HuH-7.5 (cell line): ENCODE data around the gene ARHGAP44.
"Not testable (repeated sequence)": the region's sequence is repeated elsewhere in the genome, so short reads cannot be mapped to it uniquely, and the experiment has no call there.

Experiments
- DNase-seq: peaks from one replicate; pipeline ENCODE4 v3.0.0; 2011; ENCODE audit warnings: low spot score

ARHGAP44 gene

GRCh38 chr17:12821376-12821940, 32.2 kb downstream of the ARHGAP44 start:
- DNase-seq: no peak

GRCh38 chr17:12826431-12826830, 37.1 kb downstream of the ARHGAP44 start:
- no peak for DNase-seq

GRCh38 chr17:12830777-12831247, 41.5 kb downstream of the ARHGAP44 start:
- DNase-seq: no peak

DNA sequence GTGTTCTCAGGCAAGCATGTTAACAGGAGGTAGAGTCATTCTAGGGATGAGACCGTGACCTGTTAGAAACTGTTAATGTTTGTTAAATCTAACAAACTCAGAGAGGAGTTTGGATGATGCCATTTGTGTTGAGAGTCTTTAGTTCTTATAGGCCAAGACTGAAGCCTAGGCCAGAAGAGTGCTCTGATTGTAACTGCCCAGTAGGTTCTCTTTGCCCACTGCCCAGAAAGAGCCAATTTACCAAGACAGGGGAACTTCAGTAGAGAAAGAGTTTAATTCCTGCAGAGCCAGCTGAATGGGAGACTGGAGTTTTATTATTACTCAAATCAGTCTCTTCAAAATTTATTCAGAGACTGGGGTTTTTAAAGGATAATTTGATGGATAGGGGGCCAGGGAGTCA, 42.5 kb downstream of the ARHGAP44 start:
- DNase-seq: no peak

GRCh38 chr17:12839042-12839441, 49.7 kb downstream of the ARHGAP44 start:
- DNase-seq: no peak

GRCh38 chr17:12842936-12843335, 53.6 kb downstream of the ARHGAP44 start:
- DNase-seq: no peak

DNA sequence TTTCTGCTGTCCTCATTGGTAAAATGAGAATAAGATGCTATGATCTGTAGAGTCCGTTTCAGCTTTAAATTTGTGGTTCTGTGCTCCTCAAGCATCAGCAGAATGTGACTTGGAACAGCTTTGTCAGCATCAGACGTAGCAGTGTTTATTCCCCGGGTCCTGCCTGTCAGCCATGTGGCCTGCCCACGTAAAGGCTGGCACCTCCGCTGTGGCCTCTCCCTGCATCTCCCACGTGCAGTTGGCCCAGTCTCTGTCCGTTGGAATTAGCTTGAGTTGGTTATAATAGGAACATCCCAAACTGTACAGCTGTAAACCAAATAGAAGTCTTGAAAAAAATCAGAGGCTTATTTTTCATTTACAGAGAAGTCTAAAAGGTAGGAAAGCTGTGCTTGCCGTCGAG, 61.7 kb downstream of the ARHGAP44 start:
- no peak for DNase-seq

DNA sequence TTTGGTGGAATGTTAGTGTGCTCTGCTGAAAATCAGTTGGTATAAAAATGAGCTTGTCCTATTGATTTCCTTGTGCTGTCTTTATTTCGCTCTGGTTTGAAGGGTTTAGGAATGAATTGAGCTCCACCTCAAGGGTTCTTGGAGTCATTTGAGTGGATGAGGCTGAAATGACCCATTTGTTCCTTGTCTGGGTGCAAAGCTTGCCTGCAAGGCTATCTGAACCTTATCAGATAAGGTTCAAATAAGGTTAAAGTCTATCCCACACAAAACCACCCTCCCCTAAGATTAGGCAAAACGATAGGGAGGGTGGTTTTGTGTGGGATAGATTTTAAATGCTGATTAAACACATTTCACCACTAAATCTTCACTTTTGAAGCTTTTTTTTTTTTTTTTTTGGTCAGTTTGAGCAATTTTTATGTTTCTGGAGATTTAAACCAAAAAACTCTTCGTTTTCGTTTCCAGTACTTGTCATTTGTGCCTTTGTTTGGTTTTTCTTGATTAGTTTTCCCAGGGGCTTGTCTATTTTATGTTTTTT, 62.7 kb downstream of the ARHGAP44 start:
- DNase-seq: no peak

DNA sequence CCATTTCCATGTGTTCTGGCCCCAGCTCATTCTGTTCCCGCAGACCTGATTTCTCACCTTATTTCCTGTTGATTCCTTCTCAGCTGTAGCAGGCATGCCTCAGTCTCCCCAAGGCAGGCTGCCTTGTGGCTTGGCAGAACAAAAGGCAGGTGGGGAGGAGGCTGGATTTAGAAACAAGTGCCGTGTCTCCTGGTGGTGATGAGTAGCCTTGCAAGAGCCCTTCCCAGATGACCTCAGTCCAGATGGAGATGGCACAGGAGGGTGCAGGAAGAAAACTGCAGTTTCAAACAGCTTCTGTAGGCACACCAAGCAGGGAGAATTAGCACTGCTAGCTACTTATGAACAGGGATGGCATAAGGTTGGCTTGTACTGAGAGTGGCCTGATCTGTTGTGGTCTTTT, 64.6 kb downstream of the ARHGAP44 start:
- no peak for DNase-seq

- no peak for DNase-seq
These were observed 67.1 kb downstream of the ARHGAP44 start for GRCh38 chr17:12856416-12856815.

DNA sequence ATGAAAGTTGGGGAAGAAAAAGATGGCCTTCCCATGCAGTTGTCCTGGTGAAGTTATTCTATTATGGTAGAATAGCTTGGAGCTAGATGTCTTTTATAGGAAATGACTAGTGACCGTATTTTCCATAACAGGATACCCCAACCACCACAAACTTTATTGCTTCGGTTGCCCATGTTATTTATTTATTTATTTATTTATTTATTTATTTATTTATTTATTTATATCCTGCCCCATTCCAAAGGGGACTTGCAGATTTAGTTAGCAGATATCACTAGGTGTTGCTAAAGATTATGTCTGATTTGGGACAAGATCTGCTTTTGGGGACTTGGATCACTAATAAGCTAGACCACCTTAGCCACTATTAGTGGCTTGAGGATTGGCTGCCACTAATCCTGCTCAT, 68.3 kb downstream of the ARHGAP44 start:
- no peak for DNase-seq

DNA sequence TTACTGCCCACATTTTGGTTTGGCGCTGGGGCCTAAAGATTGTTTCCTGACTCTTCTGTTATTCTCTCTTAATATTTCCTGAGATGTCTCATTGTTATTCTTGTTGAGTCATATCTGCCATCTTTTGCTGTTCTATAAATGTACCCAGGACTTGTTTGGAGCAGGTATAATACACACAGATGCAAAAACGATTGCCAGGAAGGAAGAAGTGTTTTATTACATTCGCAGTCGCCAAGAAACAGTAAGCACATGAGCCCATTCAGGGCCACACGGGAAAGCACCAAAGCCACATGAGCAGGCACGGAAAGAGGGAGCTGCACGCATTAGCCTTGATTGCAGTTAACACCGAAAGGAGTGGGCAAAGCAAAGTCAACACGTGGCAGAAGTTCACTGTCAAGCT, 70.2 kb downstream of the ARHGAP44 start:
- DNase-seq: no peak

DNA sequence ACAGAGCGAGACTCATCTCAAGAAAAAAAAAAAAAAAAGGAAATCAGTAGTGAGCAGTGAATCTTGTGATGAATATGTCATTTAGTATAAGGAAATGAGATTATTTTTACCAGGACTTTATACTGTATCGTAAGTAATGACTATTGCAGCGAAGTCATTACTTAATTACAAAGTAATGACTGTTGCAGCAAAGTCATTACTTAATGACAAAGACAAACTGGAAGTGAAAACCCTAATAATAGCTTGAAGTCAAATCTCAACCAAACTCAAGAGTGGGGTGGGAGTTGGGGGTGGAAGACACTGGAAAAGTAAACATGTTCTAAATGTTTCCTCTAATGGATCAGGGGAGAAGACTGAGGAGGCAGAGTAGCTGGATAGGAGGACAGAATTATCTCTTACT, 76.5 kb downstream of the ARHGAP44 start:
- DNase-seq: no peak

DNA sequence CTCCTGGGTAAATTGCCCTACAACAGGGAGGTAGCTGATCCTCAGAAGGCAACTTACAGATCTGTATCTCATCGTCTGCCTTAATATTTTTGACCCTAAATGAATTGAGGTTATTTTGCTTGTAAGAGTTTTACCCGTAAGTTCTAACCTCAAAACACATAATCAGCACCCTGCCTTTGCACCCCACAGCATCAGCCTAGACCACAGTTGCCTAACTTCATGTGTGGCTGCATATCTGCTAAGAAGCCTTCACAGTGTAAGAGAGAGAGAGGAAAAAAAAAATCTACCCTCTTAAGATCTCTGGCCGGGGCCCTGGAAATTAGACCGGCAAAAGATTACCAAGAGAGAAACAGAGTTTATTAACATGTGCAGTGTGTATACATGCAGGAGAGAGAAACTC, 76.9 kb downstream of the ARHGAP44 start:
- no peak for DNase-seq

GRCh38 chr17:12867726-12868125, 78.4 kb downstream of the ARHGAP44 start:
- no peak for DNase-seq

- not testable (repeated sequence) for DNase-seq
These were observed 84.3 kb downstream of the ARHGAP44 start for GRCh38 chr17:12873415-12874125.

- DNase-seq: no peak
These were observed 88.8 kb downstream of the ARHGAP44 start for GRCh38 chr17:12877953-12878669.

DNA sequence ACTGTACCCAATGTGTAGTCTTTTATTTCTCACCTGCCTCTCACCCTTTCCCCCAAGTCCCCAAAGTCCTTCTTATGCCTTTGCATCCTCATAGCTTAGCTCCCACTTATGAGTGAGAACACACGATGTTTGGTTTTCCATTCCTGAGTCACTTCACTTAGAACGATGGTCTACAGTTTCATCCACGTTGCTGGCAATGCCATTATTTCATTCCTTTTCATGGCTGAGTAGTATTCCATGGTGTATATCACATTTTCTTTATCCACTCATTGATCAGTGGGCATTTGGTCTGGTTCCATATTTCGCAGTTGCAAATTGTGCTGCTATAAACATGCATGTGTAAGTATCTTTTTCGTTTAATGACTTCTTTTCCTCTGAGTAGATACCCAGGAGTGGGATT, 89.8 kb downstream of the ARHGAP44 start:
- not testable (repeated sequence) for DNase-seq

DNA sequence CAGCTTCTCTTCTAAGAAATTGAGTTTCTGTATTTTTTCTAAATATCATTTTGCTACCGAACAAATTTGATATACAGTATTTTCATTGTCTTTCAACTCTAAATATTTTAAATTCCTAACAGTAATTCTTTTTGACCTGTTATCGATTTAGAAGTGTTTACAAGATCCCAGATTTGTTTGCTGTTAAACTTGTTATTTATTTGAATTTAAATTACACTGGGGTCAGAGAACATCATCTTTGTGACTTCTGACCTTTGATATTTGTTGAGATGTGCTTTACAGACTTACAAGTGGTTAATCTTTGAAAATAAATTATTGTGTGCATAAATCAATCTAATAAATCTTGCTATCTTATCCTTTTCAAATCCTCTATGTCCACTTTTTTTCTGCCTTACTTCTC, 94.2 kb downstream of the ARHGAP44 start:
- DNase-seq: no peak

DNA sequence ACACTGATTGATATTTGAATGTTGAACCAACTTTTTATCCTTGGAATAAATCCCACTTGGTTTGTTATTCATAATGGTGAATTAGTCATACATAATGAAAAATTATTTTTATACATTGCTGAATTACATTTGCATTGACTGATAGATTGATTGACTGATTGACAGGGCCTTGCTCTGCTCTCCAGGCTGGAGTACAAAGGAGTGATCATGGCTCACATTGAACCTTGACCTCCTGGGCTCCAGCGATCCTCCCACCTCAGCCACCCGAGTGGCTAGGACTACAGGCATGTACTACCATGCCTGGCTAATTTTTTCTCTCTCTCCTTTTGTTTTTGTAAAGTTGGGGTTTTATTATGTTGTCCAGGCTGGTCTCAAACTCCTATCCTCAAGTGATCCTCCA, 97.8 kb downstream of the ARHGAP44 start:
- DNase-seq: no peak

DNA sequence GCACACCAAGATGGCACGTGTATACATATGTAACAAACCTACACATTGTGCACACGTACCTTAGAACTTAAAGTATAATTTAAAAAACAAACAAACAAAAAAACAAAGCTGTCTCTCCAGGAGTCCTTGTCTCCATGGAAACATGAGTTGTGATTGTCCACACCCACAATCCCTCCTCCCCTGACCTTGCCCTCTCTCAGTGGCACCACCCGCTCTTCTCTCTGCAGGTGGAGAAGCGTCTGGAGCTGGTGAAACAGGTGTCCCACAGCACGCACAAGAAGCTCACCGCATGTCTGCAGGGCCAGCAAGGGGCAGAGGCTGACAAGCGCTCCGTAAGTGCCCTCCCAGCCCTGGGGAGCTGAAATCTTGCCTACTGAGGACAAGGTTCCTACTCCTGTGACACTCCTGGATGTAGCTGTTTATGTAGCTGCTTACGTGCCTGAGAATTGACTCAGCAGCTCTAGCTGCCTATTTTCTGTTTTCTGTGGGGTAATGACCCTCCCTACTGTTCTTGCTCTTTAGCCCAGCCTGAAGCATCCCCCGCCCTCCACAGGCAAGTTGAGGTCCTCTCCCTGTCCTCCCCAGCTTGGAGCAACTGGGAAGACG, 107.0 kb downstream of the ARHGAP44 start:
- DNase-seq: no peak

DNA sequence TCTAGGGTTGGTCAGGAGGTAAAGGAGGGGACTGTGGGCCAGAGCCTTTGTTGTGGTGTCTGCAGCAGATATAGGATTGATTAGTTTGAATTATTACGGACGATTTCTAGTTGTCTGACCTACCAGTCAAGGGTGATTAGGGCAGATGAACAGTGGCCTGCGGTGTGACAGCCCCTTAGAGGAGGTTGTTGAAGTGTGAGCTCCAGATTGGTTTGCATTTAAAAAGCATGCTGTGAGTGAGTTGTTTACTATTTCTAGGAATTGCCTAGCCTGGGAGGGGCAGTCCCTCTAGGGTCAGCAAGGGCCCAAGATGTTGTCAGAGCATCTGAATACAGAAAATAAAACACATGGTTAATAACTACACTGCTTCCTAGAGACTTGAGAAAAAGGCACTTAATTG, 108.8 kb downstream of the ARHGAP44 start:
- DNase-seq: no peak

DNA sequence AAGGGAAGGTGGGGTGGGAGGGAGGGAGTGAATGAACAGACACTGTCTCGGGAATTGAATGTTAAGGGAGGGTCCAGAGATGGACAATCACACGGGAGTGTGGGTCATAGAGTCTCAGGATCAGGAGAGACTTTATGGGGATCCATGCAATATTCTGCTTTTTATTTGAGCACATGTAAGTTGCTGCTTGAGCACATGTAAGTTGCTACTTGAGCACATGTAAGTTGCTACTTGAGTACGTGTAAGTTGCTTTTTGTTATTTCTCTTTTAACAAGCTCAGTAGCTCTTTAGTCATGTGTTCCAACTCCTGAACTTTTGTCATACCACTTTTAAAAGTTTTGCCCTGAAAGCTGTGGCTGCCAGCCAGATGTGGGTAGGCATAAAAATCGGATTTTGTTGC, 110.3 kb downstream of the ARHGAP44 start:
- no peak for DNase-seq
